Measurements from ENCODE around the gene RPL32.
"Not testable (repeated sequence)": the region's sequence is repeated elsewhere in the genome, so short reads cannot be mapped to it uniquely, and the experiment has no call there.

RPL32 gene

GRCh38 chr3:12798559-12799179 lies 42.7 kb downstream of the RPL32 start:
- DNase-seq (ENCODE audit: low read depth): no peak
- no peak for TF ChIP-seq CTCF (IDR thresholded peaks at IDR 0.05; ENCODE audit: control insufficient read depth, extremely low read depth, insufficient read depth)
- no peak overlapping the region for H3K4me3 ChIP-seq (ENCODE audit: low read depth, low read length)

GRCh38 chr3:12797892-12798558 lies 43.3 kb downstream of the RPL32 start:
- no peak for TF ChIP-seq CTCF (IDR thresholded peaks at IDR 0.05; ENCODE audit: control insufficient read depth, extremely low read depth, insufficient read depth)
- DNase-seq (ENCODE audit: low read depth): no peak
- H3K4me3 ChIP-seq (ENCODE audit: low read depth, low read length): no peak overlapping the region

GRCh38 chr3:12797124-12797891 lies 44.1 kb downstream of the RPL32 start:
- DNase-seq (ENCODE audit: low read depth): no peak
- H3K4me3 ChIP-seq (ENCODE audit: low read depth, low read length): no peak overlapping the region
- no peak for TF ChIP-seq CTCF (IDR thresholded peaks at IDR 0.05; ENCODE audit: control insufficient read depth, extremely low read depth, insufficient read depth)

- no peak within 1 kb of the TSS for H3K4me3 ChIP-seq (ENCODE audit: low read depth, low read length)
- no peak for TF ChIP-seq CTCF (IDR thresholded peaks at IDR 0.05; ENCODE audit: control insufficient read depth, extremely low read depth, insufficient read depth)
- no peak for DNase-seq (ENCODE audit: low read depth)
Observed at GRCh38 chr3:12796171-12797123, 44.9 kb downstream of the RPL32 start, which contains the start of gene CAND2. CAND2 (plus strand) TSS chr3:12796680; CDS start chr3:12796721, 41 bp downstream.

GRCh38 chr3:12793701-12794100 lies 47.7 kb downstream of the RPL32 start:
- no peak for TF ChIP-seq CTCF (IDR thresholded peaks at IDR 0.05; ENCODE audit: control insufficient read depth, extremely low read depth, insufficient read depth)
- no peak for DNase-seq (ENCODE audit: low read depth)
- H3K4me3 ChIP-seq (ENCODE audit: low read depth, low read length): no peak overlapping the region

GRCh38 chr3:12791430-12791829 lies 49.9 kb downstream of the RPL32 start:
- TF ChIP-seq CTCF (IDR thresholded peaks at IDR 0.05; ENCODE audit: control insufficient read depth, extremely low read depth, insufficient read depth): no peak
- DNase-seq (ENCODE audit: low read depth): no peak
- no peak overlapping the region for H3K4me3 ChIP-seq (ENCODE audit: low read depth, low read length)

- H3K4me3 ChIP-seq (ENCODE audit: low read depth, low read length); DNase-seq (ENCODE audit: low read depth): not testable (repeated sequence)
Observed at GRCh38 chr3:12787967-12788690, 53.2 kb downstream of the RPL32 start.
